ENCODE results near the gene GPR21.

- TF ChIP-seq CTCF (conservative IDR thresholded peaks at IDR 0.05 in 1 of 2, IDR thresholded peaks at IDR 0.05 in 1 of 2; ENCODE audit: extremely low read depth in 1 of 2, insufficient read depth in 1 of 2, low read depth in 1 of 2, low read length in 2 of 2), result peak; percentile 52 to 61
- no peak for TF ChIP-seq EZH2 (IDR thresholded peaks at IDR 0.05; ENCODE audit: borderline replicate concordance, low read length)
Measured at GRCh38 chr9:123081824-123082223, 48.4 kb downstream of the GPR21 start.
